Smooth muscle cell (in vitro differentiated cells): ENCODE results near the gene SCRN1. TPM values are rescaled to one million over a fixed set of nuclear protein-coding genes. Genes with fewer than 3 reads are reported as not detected.

Experiments used
- DNase-seq: peaks from one replicate; lab custom pipeline; 2025; ENCODE audit not compliant: unreplicated experiment; lab: John Stamatoyannopoulos, UW
- H2AFZ ChIP-seq: fragments of 200-600 bp; sonication (generic); 2 replicates; pipeline ENCODE4 v1.6.0; 2016; ENCODE audit warnings: antibody characterized with exemption, low read depth, mild to moderate bottlenecking
- H3F3A ChIP-seq: fragments of 200-600 bp; sonication (generic); 2 replicates; pipeline ENCODE4 v1.6.0; 2017; ENCODE audit warnings: antibody characterized with exemption, low read depth
- H3K27ac ChIP-seq: fragments of 200-600 bp; sonication (generic); 2 replicates; pipeline ENCODE4 v1.5.1; 2016; ENCODE audit warnings: low read depth, mild to moderate bottlenecking
- H3K27me3 ChIP-seq: fragments of 200-600 bp; sonication (generic); 2 replicates; pipeline ENCODE4 v1.6.1; 2016; ENCODE audit warnings: low read depth, mild to moderate bottlenecking
- H3K36me3 ChIP-seq: fragments of 200-600 bp; sonication (generic); 2 replicates; pipeline ENCODE4 v1.5.1; 2016; ENCODE audit warnings: low read depth
- H3K4me1 ChIP-seq: fragments of 200-600 bp; sonication (generic); 2 replicates; pipeline ENCODE4 v1.5.1; 2016; ENCODE audit warnings: low read depth
- H3K4me2 ChIP-seq: fragments of 200-600 bp; sonication (generic); 2 replicates; pipeline ENCODE4 v1.6.0; 2016; ENCODE audit warnings: mild to moderate bottlenecking
- H3K4me3 ChIP-seq: fragments of 200-600 bp; sonication (generic); 2 replicates; pipeline ENCODE4 v1.5.1; 2016; ENCODE audit warnings: mild to moderate bottlenecking
- H3K79me2 ChIP-seq: fragments of 200-600 bp; sonication (generic); 2 replicates; pipeline ENCODE4 v1.6.0; 2016; ENCODE audit warnings: low read depth, mild to moderate bottlenecking
- H3K9ac ChIP-seq: fragments of 200-600 bp; sonication (generic); 2 replicates; pipeline ENCODE4 v1.6.0; 2016; ENCODE audit warnings: low read depth
- H3K9me3 ChIP-seq: fragments of 200-600 bp; sonication (generic); replicated peaks from 2 replicates; pipeline ENCODE4 v1.5.1; 2016; ENCODE audit warnings: low read depth
- H4K20me1 ChIP-seq: fragments of 200-600 bp; sonication (generic); 2 replicates; pipeline ENCODE4 v1.6.0; 2016; ENCODE audit warnings: low read depth
- WGBS: methylation state at CpG from one replicate; pipeline ENCODE4 v1.1.7; 2016; ENCODE audit warnings: low lambda C conversion rate; 5-methylcytosine and 5-hydroxymethylcytosine counted together
- polyA plus RNA-seq: library from polyadenylated mRNA; unstranded; fragments of >200 nt; fragmentation: Nextera tagmentation; extraction: Ambion mirVana; gene quantifications from 2 replicates; pipeline ENCODE4 v1.2.1, GENCODE V29; 2016
- total RNA-seq: library from RNA; depleted of rRNA; stranded (reverse); fragments of >200 nt; gene quantifications from 2 replicates; pipeline ENCODE4 v1.2.3, GENCODE V29; 2014
- TF ChIP-seq, protein P1 (sequence below): fragments of 200-600 bp; sonication (generic); IDR thresholded peaks from 2 replicates; pipeline ENCODE4 v1.5.1; 2017; ENCODE audit warnings: borderline replicate concordance, mild to moderate bottlenecking, antibody characterized with exemption; ENCODE audit not compliant: insufficient read depth, poor library complexity, severe bottlenecking

The SCRN1 gene
- total and polyA plus RNA-seq, 2 experiments from 2014 or later, result 67.5 to 84.9 TPM

DNA sequence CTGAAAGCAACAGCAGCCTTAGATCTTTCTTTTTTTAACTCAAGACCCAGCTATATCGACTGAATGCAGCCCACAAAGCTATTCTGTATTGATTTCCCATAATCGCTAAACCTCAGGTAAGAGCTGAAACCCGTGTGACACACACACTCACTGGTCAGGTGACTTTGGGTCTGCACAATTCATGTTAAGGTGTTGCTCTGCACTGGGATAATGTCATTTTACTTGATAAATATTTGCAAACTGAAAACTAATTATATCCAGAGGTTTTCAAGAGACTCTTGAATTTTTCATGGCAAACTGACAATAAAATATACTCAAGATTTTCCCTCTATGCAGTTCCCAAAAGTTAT, 33.1 kb downstream of the SCRN1 start:
- no peak overlapping the region for H3K4me2 ChIP-seq
- whole genome bisulfite sequencing, result 91% methylated on average over 3 of the region's 3 CpGs
- peaks cover 71% of the 10 kb centered on the region for H4K20me1 ChIP-seq
- no peaks in the 10 kb centered on the region for H3F3A ChIP-seq
- H3K27me3 ChIP-seq, result no peaks in the 10 kb centered on the region
- H3K4me1 ChIP-seq, result peaks cover 7% of the 10 kb centered on the region
- H3K9ac ChIP-seq, result no peak overlapping the region
- no peak overlapping the region for H3K4me3 ChIP-seq
- peaks cover 8% of the 10 kb centered on the region for H3K36me3 ChIP-seq
- peaks cover 45% of the 10 kb centered on the region for H3K79me2 ChIP-seq
- TF ChIP-seq, protein P1, sequence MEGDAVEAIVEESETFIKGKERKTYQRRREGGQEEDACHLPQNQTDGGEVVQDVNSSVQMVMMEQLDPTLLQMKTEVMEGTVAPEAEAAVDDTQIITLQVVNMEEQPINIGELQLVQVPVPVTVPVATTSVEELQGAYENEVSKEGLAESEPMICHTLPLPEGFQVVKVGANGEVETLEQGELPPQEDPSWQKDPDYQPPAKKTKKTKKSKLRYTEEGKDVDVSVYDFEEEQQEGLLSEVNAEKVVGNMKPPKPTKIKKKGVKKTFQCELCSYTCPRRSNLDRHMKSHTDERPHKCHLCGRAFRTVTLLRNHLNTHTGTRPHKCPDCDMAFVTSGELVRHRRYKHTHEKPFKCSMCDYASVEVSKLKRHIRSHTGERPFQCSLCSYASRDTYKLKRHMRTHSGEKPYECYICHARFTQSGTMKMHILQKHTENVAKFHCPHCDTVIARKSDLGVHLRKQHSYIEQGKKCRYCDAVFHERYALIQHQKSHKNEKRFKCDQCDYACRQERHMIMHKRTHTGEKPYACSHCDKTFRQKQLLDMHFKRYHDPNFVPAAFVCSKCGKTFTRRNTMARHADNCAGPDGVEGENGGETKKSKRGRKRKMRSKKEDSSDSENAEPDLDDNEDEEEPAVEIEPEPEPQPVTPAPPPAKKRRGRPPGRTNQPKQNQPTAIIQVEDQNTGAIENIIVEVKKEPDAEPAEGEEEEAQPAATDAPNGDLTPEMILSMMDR, result no peak
- H3K27ac ChIP-seq, result no peak overlapping the region
- no peaks in the 10 kb centered on the region for H3K9me3 ChIP-seq
- no peak for DNase-seq
- H2AFZ ChIP-seq, result no peak overlapping the region

DNA sequence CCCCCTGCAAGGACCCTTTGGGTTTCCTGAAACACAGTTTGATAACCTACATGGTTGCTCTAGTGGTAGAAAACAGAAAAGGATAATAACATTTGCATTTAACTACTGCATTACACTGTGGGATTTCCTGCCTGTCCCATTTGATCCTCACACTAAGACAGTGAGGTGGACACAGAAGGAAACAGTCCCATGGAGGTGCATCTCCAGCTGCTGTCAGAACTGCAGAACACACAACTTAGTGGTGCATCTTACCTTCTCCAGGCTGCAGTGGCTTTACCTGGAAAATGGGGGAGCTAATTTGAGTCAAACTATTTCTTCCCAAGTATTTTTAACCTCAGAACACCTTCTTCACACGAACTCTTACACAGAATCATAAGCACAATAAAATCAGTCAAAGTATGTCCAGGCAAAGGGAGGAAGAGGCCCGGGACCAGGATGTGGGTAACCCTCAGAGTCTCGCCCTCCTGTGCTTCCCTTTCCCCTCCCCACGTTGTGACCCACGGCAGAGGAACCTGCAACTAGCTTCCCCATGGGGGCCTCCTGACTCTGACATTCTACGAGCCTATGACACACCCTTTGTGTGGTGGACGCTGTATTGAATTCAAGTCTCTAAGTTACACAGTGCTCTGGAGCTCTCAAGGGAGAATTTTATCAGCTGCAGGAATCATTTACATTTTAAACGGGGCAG, 33.7 kb downstream of the SCRN1 start:
- no peak for DNase-seq
- Histone ChIP-seq H3K4me1 (peaks cover 7% of the 10 kb centered on the region), H2AFZ (no peak overlapping the region), H3K27me3 (no peaks in the 10 kb centered on the region), H3K4me3 (no peak overlapping the region), H3K79me2 (peaks cover 45% of the 10 kb centered on the region), H3K27ac (no peak overlapping the region), H3F3A (no peaks in the 10 kb centered on the region), H3K4me2 (no peak overlapping the region), H4K20me1 (peaks cover 76% of the 10 kb centered on the region), H3K36me3 (peaks cover 8% of the 10 kb centered on the region), H3K9ac (no peak overlapping the region), H3K9me3 (no peaks in the 10 kb centered on the region)
- TF ChIP-seq, protein P1, result no peak
- WGBS, result 77% methylated on average over 8 of the region's 8 CpGs

DNA sequence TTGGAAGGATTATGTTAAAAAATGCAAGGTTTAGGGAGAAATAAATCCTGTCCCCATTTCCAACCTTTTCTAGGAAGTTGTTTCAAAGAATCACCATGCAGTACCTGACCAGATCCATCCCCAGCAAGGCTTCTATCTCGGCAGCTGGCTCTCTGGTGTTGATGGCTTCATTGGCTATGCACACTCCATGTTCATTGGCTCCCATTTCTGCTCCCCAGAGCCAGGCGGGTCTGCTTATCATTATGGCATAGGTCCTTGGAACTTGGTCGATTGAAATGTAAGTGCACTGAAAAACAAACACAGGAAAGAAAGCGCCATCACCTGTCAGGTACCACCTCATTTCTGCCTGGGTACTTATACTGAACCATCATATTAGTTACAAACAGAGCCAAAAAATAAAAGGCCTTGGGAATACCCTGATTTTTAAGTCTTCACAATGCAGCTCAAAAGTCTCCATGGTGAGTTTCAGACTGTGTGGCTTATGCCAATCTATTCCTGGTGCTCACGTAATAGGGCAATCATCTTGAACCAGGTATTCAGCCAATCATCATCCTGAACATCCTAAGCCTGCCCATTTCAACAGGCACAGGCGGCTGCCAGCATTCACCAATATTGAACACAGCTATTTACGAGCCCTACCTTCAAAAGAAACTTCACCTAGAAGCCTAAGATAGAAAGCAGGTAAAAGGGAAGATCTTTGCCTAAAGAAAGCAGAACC, 34.4 kb downstream of the SCRN1 start:
- no peak for DNase-seq
- Histone ChIP-seq H3K4me3 (no peak overlapping the region), H3K79me2 (peaks cover 40% of the 10 kb centered on the region), H3K4me1 (peaks cover 7% of the 10 kb centered on the region), H3K36me3 (peaks cover 8% of the 10 kb centered on the region), H3K9ac (no peak overlapping the region), H3K9me3 (no peaks in the 10 kb centered on the region), H4K20me1 (peaks cover 74% of the 10 kb centered on the region), H3K4me2 (no peak overlapping the region), H3K27me3 (no peaks in the 10 kb centered on the region), H2AFZ (no peak overlapping the region), H3F3A (no peaks in the 10 kb centered on the region), H3K27ac (no peak overlapping the region)
- 91% methylated on average over 7 of the region's 7 CpGs for WGBS
- TF ChIP-seq, protein P1, result no peak
